ENCODE data around the gene SPACA7. TPM values are rescaled to one million over a fixed set of nuclear protein-coding genes. Genes with fewer than 3 reads are reported as not detected.

SPACA7 gene, protein sequence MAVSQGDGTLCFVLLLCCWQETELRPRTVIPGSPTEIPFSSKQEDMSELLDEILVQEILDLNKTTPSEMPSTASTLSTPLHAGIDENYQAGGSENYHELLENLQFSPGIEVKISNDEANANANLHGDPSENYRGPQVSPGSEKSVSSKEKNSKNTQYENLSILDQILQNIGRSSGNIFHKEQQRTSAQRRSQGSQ
- not detected in 5 replicates for total RNA-seq (2022; extraction: Qiagen RNA extraction; ENCODE audit: low read depth)

DNA sequence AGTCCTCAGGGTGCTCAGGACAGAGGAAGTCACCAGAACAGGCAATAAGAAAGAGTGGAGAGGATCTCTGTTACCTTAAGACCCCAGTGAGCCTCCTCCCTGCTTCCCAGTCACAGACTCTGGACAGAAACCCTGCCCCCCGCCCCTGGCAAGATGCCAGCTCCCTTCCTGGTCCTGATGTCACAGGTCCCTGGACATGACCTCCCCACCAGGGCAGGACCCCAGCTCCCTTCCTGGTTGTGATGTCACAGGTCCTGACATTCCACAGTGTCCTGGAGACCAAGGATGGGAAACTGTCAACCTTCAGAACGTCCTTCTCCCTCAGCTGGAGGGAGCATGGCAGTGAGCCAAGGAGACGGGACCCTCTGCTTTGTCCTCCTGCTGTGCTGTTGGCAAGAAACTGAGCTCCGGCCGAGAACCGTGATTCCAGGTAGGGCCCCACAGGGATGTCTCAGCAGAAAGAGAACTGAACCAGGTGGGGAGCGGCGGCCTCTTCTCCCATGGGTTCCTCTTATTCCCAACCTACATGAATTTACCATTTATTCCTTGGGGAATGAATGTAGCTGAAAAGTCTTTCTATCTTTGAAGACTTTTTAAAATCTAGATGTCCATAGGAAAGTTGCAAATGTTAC is at the start of gene SPACA7:
Gene SPACA7 (plus strand): TSS at position 306 of the 632 bp plus-strand sequence. CDS start 31 bp downstream, at position 337.

Other genes with a start within 250 kb of the SPACA7 start
- gene TUBGCP3, start 211.8 kb downstream of the SPACA7 start, total RNA-seq (2022; extraction: Qiagen RNA extraction; ENCODE audit: low read depth): 15.5 to 21.2 TPM (median 17.5 TPM) in 5 replicates

Data from A549 treated with ZK216348 at 1 μM for 4 hours (cell line).